ENCODE data around the gene SUGCT.
A peak's percentile ranks its signal among the peaks of the same experiment; 100 is the strongest.

The SUGCT gene

GRCh38 chr7:40419806-40420205, 285.0 kb downstream of the SUGCT start:
- DNase-seq = peak; percentile 60

DNA sequence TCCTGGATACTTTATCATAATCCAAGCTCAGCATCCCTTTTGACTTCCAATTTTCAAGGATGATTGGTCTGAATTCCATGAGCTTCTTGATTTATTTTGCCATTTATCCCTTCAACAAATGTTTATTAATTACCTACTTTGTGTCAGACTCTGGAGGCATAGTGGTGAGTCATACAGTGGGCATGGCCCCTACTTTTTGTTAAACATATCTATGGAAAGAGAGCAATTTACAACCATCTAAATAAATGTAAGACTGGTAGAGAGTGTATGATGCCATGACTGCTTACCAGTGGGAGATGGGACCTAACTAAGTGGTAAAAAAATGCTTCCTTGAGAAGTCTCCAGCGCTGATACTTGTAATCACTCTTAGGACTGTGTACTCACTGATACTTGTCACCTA, 286.6 kb downstream of the SUGCT start:
- no peak for DNase-seq

GRCh38 chr7:40425696-40426095, 290.9 kb downstream of the SUGCT start:
- no peak for DNase-seq

DNA sequence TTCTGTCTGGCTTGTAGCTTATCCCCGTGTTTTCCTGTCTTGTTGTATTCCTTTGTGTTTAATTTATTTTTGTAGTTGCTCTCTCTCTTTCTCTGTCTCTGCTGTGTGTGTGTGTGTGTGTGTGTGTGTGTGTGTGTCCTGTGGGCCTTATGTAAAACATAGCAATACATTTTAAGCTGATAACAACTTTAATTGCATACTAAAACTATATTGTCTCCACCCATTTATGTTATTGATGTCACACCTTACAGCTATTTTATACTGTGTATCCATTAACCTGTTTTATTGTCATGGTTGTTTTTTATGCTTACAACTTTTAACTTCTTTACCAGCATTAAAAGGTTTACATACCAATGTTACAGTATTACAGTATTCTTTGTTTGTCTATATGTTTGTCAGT, 293.6 kb downstream of the SUGCT start:
- no peak for DNase-seq

- no peak for DNase-seq
Observed at GRCh38 chr7:40429826-40430225, 295.0 kb downstream of the SUGCT start.

DNA sequence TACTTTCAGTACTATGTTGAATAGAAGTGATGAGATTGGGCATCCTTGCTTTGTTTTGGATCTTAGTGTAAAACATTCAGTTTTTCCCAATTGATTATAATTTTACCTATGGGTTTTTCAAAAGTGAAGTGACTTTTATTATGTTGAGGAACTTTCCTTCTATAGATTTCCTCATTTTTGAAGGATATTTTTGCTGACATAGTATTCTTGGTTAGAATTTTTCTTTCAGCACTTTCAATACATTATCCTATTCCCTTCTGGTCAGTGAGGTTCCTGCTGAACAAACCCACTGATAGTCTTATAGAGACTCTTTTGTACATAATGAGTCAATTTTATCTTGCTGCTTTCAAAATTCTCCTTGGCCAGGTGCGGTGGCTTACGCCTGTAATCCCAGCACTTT, 297.2 kb downstream of the SUGCT start:
- DNase-seq = no peak

DNA sequence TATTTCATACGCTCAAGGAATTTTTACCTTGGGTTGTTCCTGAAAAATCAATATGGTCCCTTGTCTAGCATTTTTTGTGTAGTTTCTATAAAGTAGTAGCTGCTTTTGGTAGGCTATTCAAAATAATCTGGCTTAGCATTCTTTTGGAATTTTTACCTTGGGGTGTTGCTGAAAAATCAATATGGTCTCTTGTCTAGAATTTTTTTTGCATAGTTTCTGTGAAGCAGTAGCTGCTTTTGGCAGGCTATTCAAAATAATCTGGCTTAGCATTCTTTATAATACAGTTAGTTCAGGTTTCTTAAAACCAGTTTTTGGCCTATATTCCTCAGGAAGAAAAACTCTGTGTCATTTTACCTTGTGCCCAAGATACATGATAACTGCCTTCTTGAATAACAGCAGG, 301.9 kb downstream of the SUGCT start:
- no peak for DNase-seq

DNA sequence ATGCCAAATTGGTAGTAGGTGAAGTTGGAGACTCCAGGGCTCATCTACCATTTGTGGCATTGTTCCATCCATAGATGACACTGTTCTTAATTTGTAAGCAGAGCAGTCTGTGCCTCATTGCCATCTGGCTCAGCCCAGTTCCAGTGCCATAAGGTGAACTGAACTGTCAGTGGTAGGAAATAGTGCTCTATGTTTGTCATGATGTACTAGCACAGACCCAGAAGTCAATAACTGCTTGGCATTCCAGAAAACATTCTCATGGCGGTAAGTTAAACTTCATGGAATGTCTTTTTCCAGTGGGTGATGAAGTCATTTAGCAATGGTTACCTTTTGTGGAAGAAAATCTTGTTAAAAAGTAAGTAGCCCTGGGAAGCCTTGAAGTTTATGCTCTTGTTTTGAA, 302.7 kb downstream of the SUGCT start:
- no peak for DNase-seq

DNA sequence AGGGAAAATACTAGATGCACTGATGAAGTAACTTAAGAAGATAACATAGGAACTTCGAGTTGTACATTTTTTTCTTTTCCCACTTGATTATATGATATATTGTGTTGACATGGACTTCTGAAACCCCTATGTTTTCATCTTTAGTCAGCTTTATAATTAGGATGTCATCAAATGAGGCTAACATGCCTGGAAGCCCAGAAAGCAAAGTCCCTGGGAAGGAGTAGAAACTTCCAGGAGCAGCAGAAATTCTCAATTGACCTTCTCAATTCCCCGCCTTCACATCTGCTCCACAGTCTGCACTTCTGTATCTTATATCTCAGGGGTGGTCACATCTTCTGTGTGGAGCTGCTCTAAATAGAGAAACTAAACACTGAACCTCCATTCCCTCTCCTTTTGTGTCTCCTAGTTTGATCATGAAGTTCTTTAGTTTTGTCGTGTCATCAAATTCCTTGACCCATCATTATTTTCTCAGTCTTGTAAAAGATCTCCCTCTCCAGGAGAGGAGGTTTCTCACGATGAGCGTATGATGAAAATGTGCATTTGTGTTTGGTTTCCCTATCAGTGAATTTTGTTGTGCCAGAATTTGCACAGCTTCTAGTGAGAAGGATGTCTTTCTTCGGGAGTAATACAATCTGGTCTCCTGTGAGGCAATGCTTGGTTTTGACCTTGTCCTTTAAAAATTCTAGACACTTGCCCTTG, 303.3 kb downstream of the SUGCT start:
- DNase-seq = no peak

DNA sequence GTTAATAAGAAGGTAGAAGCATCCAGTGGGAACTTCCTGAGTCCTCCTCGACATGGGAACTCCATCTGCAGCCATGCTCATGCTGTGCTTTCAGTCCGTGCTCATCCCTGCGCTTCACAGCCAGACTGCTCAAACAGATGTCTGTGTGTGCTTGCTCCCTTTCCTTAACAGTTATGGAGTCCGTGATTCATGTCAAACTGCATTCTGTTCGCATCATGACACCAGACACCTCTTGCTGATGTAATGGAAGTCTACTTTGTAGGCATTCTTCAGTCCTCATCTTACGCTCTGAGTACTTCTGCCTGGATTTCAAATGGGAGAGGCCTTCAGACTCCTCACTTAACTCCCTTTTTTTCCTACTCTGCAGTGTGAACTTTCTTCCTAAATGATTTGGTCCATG, 304.9 kb downstream of the SUGCT start:
- no peak for DNase-seq

DNA sequence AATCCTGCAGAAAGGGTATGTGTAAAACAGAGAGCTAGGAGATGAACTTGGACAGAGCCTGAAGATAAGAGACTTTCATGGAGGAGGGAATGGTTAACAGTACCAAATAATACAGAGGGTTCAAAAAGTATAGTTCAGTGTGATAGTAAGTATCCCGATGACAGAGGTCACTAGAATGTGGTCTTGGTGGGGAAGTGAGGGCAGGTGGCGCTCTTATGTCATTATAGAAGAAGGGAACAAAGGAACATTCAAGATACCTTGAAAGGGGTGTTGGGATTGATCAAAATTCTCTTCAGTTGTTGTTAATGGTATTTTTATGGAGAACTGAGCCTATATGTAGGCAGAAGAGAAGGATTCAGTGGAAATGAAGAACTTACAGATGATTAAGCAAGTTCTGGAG, 312.5 kb downstream of the SUGCT start:
- DNase-seq = no peak

- DNase-seq = peak; percentile 11
Observed at GRCh38 chr7:40455485-40455884, 320.7 kb downstream of the SUGCT start.

DNA sequence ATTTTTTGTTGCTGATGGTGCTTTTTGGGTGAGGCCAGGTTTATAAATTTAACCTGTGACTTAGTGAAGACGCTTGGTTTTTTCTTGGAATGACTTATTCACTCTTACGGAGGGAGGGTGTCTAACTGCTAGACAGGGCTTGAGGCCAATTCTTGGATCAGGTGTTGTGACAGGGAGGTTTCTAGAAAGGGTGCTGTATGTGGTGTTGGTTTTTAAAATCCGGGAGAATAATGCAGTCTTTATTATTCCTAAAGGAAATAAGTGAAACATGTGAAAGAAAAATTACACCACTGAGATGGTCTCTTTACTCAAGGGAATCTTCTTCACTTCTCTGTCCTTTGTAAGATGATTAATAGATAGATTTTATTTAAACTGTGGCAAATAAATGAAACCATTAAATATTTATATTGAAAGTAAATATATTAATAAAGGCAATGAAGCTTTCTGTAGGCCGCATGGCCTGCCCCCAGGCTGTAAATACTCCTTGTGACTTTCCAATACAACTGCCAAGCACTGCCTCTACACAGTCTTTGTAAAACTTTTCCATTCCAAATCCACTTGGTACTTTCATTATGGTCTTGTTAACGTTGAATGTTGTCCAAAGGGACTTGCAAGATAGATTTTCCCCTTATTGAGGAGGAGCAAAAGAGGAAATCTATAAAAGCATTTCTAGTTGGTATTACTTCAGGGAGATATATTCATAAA, 323.1 kb downstream of the SUGCT start:
- DNase-seq = no peak

GRCh38 chr7:40463446-40463845, 328.6 kb downstream of the SUGCT start:
- DNase-seq = no peak

DNA sequence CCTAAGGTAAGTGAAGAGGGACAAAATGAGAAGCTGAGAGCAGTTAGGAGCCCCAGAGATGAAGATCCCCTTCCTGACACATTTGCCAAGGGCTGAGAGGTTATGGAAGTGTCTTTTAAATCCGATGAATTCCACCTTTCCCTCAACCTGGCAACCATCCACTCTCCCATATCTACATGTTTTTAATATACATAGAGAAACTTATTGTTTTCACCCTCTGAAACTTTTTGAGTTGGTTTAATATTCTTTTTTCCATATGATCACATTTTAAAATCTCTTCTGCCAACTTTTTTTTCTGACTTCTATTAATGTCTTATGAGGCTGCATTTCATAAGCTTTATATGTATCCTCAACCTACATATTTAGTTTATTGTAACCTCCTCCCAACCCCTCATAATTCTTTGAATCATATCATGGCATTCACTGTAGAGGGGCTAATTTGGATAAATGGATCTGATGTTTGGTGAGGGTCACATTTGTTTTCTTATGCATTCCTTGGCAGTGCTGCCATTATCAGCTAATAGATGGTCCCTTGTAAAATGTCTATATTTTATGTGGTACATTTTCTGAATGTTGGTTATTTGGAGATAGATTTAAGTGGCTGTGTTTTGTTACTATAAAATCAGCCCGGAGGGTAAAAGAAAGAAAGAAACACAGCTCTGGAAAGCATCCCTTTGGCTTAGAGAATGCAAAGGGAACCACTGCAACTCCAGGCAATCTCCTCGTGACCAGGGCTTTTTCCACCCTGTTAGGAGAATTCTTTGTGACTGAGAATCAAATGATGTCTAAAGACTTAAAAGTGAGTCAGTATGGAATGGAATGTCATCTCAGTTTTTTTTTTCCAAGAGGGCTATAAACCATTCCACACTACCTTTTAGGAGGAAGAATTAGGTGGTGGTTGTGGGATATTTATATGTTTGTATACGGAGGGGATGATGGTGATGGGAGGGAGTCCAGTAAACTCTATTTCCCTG, 334.4 kb downstream of the SUGCT start:
- DNase-seq = no peak

DNA sequence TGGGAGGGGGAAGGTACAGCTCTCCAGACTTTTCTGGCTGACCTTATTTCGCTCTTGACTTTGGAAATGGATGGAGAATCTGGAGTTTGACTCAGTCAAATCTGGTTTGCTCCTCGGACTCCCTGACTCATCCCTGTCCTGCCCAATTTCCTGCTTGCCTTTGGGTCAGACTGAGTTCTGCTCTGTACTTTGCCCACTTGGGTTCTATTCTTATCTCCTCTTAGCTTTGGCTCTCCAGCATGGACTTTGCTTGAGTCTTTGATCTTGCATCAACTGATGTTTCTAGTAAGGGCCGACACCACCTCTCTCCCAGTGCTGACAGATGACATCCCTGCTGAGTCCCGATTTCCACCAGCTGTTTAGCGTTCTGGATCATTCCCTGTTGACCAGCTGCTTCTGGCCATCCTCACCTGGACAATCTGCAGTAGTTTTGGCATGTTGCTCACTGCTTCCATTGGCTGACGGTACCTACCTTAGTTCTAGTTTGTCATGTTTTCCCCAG, 335.3 kb downstream of the SUGCT start:
- no peak for DNase-seq

DNA sequence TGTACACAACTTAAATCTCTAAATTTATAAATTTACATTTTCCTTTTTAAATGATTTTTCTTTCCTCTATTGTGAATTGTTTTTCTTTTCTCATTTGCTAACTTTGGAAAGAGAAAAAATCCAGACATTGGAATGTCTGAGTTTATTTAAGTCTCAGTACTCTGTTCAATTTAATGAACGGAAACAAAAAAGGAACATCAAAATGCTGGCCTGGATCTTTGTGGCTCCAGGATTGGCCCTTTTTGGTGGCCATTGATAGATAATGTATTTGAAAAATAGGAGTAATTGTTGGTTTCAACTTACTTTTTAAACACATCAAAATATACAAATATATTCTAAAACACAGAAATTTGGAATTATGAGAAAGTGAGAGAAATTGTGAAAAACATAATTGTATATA, 336.0 kb downstream of the SUGCT start:
- no peak for DNase-seq

GRCh38 chr7:40471891-40472290, 337.1 kb downstream of the SUGCT start:
- DNase-seq = no peak

DNA sequence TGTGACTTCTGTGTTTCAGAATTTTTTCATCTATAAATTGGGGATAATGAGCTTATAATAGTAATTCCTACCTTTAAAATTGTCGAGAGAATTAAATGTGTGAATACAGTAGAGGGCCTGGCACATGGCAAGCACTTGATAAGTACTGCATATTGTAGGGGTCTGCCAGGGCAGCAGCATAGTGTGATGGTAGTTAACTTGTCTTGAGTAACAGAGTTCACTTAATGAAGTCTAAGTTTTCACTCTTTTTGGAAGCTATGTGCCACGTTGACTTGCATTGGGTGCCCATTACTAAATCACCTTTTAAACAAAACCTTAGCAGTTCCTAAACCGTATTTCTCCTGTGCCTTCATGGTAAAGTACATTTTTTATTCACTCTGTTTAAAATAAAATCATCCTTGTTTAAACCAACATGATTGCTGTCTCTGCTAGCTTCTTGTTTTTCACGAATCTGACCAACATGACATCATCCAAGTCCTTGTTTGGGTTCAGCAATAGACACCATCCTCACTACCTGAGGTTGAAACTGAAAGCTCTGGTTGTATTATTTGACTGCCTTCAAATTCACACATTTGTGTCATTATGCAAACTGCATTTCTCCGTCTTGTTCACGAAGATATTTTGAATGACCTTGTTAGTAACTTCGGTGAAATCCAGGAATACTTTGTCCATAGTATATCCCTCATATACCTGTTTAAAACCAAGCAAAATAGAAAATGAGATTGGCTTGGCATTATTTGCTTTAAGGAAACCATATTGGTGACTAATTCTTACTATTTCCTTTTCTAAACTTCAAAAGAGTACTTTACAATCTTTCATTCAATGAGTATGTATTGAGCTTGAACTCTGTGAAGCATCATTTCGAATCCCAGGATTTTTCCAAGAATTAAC, 340.2 kb downstream of the SUGCT start:
- no peak for DNase-seq

DNA sequence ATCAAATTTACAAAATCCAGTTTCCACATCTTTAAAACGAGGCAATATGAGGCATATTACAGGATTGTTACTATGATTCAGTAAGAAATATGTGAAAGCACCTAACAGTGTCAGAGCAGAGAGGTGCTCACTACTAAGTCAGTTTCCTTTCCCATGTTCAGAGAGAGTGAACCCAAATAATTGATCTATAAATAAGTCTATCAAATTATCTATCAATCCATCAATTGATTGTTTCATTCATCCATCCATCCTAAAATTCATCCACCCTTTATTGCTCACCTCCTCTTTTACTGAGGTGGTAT, 340.8 kb downstream of the SUGCT start:
- no peak for DNase-seq

GRCh38 chr7:40477094-40477493, 342.3 kb downstream of the SUGCT start:
- no peak for DNase-seq

GRCh38 chr7:40482845-40483244, 348.0 kb downstream of the SUGCT start:
- DNase-seq = no peak

DNA sequence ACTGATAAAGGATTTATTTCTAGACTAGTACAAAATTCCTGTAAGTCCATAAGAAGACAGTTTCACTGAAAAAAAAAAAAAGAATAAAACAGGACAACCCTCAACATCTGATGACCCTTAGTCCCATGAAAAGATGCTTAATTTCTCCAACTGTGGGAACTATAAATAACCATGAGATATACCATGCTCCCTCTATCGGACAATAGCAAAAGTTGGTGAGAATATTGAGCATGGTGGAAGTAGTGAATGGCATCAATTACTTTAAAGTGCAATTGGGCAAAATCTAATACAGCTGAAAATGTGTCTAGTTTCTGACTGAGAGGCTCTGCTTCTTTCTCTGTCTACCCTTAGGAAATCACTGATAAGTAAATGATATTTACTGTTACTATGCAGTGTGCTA, 348.8 kb downstream of the SUGCT start:
- no peak for DNase-seq

Measured in suppressor macrophage treated with lipopolysaccharide for 4 hours (primary cell).